ENCODE data around the gene OPRL1. TPM values are rescaled to one million over a fixed set of nuclear protein-coding genes. Genes with fewer than 3 reads are reported as not detected.

OPRL1 gene
- total RNA-seq (2013), result 7.8 TPM
- polyA plus RNA-seq (1 to 10 TPM; 7.0 to 9.0 (median 8.8) TPM), polyA minus RNA-seq (9.8 and 16.4 TPM in 2 replicates), total RNA-seq (1.3 to 11.3 (median 8.2) reads per million in 11 experiments)

- peaks cover 55% of the 10 kb centered on the region for H3K4me1 Mint-ChIP-seq
- intact Hi-C loops (cut with micrococcal nuclease), result loop anchor here (5.0 kb wide), 2 partner anchors 42 to 172 kb away; no protein-coding TSS in a partner anchor
- peaks cover 55 to 75% of the 10 kb centered on the region in 2 donors for H3K4me1 ChIP-seq (ENCODE audit: control insufficient read depth in 1 of 2, insufficient read depth in 2 of 2, low read length in 2 of 2)
Measured at GRCh38 chr20:64080013-64080812, at the start of gene OPRL1. Gene OPRL1, plus strand, starts transcription at chr20:64080082. Its CDS starts 12,639 bp downstream, at chr20:64092721.

More at GRCh38 chr20:64080013-64080812, at the start of gene OPRL1:
- TF ChIP-seq CTCF (IDR thresholded peaks at IDR 0.05), result no peak
- Histone ChIP-seq H3K36me3 (replicated peaks in 1 of 2; ENCODE audit: control insufficient read depth in 1 of 2, insufficient read depth in 2 of 2, low read length in 2 of 2) (peaks cover 11% of the 10 kb centered on the region in 2 donors), H3K27me3 (ENCODE audit: control insufficient read depth in 2 of 2, insufficient read depth in 2 of 2, low read length in 2 of 2) (peaks cover 8 to 11% of the 10 kb centered on the region in 2 donors), H4K20me1 (ENCODE audit: insufficient read depth, low read length) (peaks cover 88% of the 10 kb centered on the region), H2AFZ (ENCODE audit: insufficient read depth, low read depth, low read length, poor library complexity, severe bottlenecking) (peak within 1 kb of the TSS; percentile 69), H3K27ac (ENCODE audit: low read depth in 1 of 2, low read length in 2 of 2) (peak within 1 kb of the TSS; percentile 81 to 87), H3K4me3 (replicated peaks in 1 of 3; ENCODE audit: low read depth in 2 of 3, low read length in 3 of 3) (peak within 1 kb of the TSS; percentile 84 to 100 (median 88)), H3K4me2 (replicated peaks; ENCODE audit: extremely low read depth, low read length, poor library complexity, severe bottlenecking) (peak within 1 kb of the TSS; percentile 97), H3K9ac (ENCODE audit: insufficient read depth, low read length, poor library complexity, severe bottlenecking) (peak within 1 kb of the TSS; percentile 88), H3K79me2 (ENCODE audit: insufficient read depth, low read length) (peaks cover 69% of the 10 kb centered on the region), H3K9me3 (replicated peaks in 1 of 2; ENCODE audit: control insufficient read depth in 1 of 2, insufficient read depth in 1 of 2, low read length in 2 of 2) (peaks cover 0 to 2% of the 10 kb centered on the region in 2 donors)
- DNase-seq, result peak in 2 of 3 donors; percentile 22 to 57
- H3K9me3 Mint-ChIP-seq, result peaks cover 0 to 4% (median 0%) of the 10 kb centered on the region in 7 donors
- H3K4me3 Mint-ChIP-seq, result peak within 1 kb of the TSS; percentile 95 to 97
- peaks cover 15 to 17% (median 15%) of the 10 kb centered on the region in 3 donors for H3K27me3 Mint-ChIP-seq (ENCODE audit: low read depth in 3 of 3)
- peaks cover 12 to 19% of the 10 kb centered on the region in 2 donors for H3K36me3 Mint-ChIP-seq
- peak within 1 kb of the TSS; percentile 89 to 95 (median 93) for H3K27ac Mint-ChIP-seq
- 2% methylated on average over 51 of the region's 62 CpGs for WGBS (ENCODE audit: insufficient coverage)

All from CD14-positive monocyte (primary cell).